Ishikawa (cell line): ENCODE data around the gene FSTL4.

Experiments
- EGR1 ChIP-seq: IDR thresholded peaks from 2 replicates; pipeline ENCODE4 v1.6.1; 2012
- EP300 ChIP-seq: IDR thresholded peaks from 2 replicates; pipeline ENCODE4 v1.6.1; 2012; ENCODE audit warnings: borderline replicate concordance

DNA sequence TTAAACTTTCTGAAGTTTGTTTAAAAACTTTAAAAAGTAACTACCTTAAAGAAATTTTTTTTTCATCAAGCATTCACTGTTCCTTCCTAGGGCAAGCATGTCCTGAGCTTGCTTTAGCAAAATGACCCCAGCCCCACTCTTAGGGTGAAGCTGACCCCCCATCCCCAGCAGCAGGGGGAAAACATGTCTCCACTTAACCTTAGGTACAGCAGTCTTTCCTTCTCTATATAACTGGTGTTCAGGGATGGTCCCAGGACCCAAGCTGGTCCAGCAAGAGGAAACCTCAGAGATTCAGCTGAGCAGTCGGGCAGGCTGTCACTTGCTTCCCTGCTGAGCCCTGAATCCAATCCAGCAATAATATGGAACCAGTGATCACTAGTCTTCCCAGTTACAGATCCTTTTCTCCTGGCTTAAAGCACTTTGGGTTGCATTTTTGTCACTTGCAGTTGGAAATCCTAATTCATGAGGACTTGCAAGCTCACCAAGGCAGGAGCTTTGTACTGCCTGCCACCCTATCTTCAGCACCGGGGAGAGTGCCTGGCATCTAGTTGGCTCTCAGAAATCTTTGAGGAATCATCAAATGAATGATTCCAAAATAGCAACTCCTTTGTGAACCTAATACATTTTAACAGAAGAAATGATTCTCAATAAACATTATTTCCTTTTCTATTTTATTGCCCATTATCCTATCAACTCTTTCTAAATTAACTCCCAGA, 91.2 kb downstream of the FSTL4 start:
- TF ChIP-seq EP300: no peak
- TF ChIP-seq EGR1: no peak
